H9 (cell line): ENCODE measurements around the gene ZP1. TPM values are rescaled to one million over a fixed set of nuclear protein-coding genes. Genes with fewer than 3 reads are reported as not detected.

ENCODE experiments used
- DNase-seq: peaks from one replicate; pipeline ENCODE4 v3.0.0-alpha.2; 2017
- H2AFZ ChIP-seq: one replicate; pipeline ENCODE4 v1.6.1; 2013; ENCODE audit warnings: mild to moderate bottlenecking, low read length, control low read depth, moderate library complexity
- H2AK5ac ChIP-seq: 2 replicates; pipeline ENCODE4 v1.6.1; 2013; ENCODE audit warnings: low read length, control low read depth, mixed read lengths; ENCODE audit not compliant: insufficient read length
- H2BK120ac ChIP-seq: one replicate; pipeline ENCODE4 v1.6.1; 2013; ENCODE audit warnings: low read depth, mild to moderate bottlenecking, low read length, control low read depth, inconsistent platforms; ENCODE audit not compliant: poor library complexity, severe bottlenecking
- H2BK12ac ChIP-seq: 2 replicates; pipeline ENCODE4 v1.6.1; 2013; ENCODE audit warnings: low read length, control low read depth, mixed read lengths, low read depth; ENCODE audit not compliant: insufficient read length
- H2BK15ac ChIP-seq: 2 replicates; pipeline ENCODE4 v1.6.1; 2013; ENCODE audit warnings: low read depth, low read length, control low read depth
- H2BK20ac ChIP-seq: one replicate; pipeline ENCODE4 v1.6.1; 2013; ENCODE audit warnings: low read depth, mild to moderate bottlenecking, low read length, control low read depth, inconsistent platforms; ENCODE audit not compliant: poor library complexity, severe bottlenecking
- H2BK5ac ChIP-seq: 2 replicates; pipeline ENCODE4 v1.6.1; 2013; ENCODE audit warnings: low read length, control low read depth, mixed read lengths; ENCODE audit not compliant: insufficient read length
- H3K14ac ChIP-seq: 2 replicates; pipeline ENCODE4 v1.6.1; 2013; ENCODE audit warnings: low read length, control low read depth; ENCODE audit not compliant: insufficient read depth
- H3K18ac ChIP-seq: 2 replicates; pipeline ENCODE4 v1.6.1; 2013; ENCODE audit warnings: low read depth, mild to moderate bottlenecking, mixed read lengths, low read length, control low read depth; ENCODE audit not compliant: insufficient read length
- H3K23ac ChIP-seq: 2 replicates; pipeline ENCODE4 v1.6.1; 2013; ENCODE audit warnings: low read length, control low read depth, mixed read lengths, low read depth; ENCODE audit not compliant: insufficient read length
- H3K23me2 ChIP-seq: 2 replicates; pipeline ENCODE4 v1.6.1; 2013; ENCODE audit warnings: low read depth, mild to moderate bottlenecking, mixed read lengths, low read length, control low read depth; ENCODE audit not compliant: insufficient read length, poor library complexity, severe bottlenecking
- H3K27ac ChIP-seq: 2 replicates; pipeline ENCODE4 v1.5.1; 2013; ENCODE audit warnings: low read length, control low read depth, mixed read lengths, low read depth; ENCODE audit not compliant: insufficient read length
- H3K27me3 ChIP-seq: 2 replicates; pipeline ENCODE4 v1.6.1; 2013; ENCODE audit warnings: low read length, control low read depth, inconsistent platforms; ENCODE audit not compliant: insufficient read depth
- H3K4ac ChIP-seq: 2 replicates; pipeline ENCODE4 v1.6.1; 2013; ENCODE audit warnings: low read depth, mild to moderate bottlenecking, control low read depth, inconsistent platforms, low read length, moderate library complexity
- H3K4me1 ChIP-seq: 2 replicates; pipeline ENCODE4 v1.6.1; 2013; ENCODE audit warnings: low read length, control low read depth, inconsistent platforms; ENCODE audit not compliant: insufficient read depth
- H3K4me2 ChIP-seq: 2 replicates; pipeline ENCODE4 v1.6.1; 2013; ENCODE audit warnings: low read length, control low read depth, mixed read lengths; ENCODE audit not compliant: insufficient read length, insufficient read depth
- H3K56ac ChIP-seq: 2 replicates; pipeline ENCODE4 v1.6.1; 2013; ENCODE audit warnings: low read depth, mild to moderate bottlenecking, mixed read lengths, low read length, control low read depth; ENCODE audit not compliant: insufficient read length
- H3K79me1 ChIP-seq: 2 replicates; pipeline ENCODE4 v1.6.1; 2013; ENCODE audit warnings: low read depth, mild to moderate bottlenecking, moderate library complexity, low read length, control low read depth, inconsistent platforms; ENCODE audit not compliant: insufficient read depth, poor library complexity, severe bottlenecking
- H3K79me2 ChIP-seq: 2 replicates; pipeline ENCODE4 v1.6.1; 2013; ENCODE audit warnings: low read length, control low read depth, inconsistent platforms; ENCODE audit not compliant: insufficient read depth
- H3K9ac ChIP-seq: 2 replicates; pipeline ENCODE4 v1.6.1; 2013; ENCODE audit warnings: low read length, control low read depth, mixed read lengths; ENCODE audit not compliant: insufficient read length; ENCODE audit errors: extremely low read depth
- H3K9me3 ChIP-seq: one replicate; pipeline ENCODE4 v1.6.1; 2013; ENCODE audit warnings: low read depth, low read length, inconsistent platforms; ENCODE audit not compliant: control insufficient read depth
- H3T11ph ChIP-seq: one replicate; pipeline ENCODE4 v1.6.1; 2013; ENCODE audit warnings: mild to moderate bottlenecking, low read length, control low read depth, inconsistent platforms
- H4K20me1 ChIP-seq: one replicate; pipeline ENCODE4 v1.6.1; 2013; ENCODE audit not compliant: control insufficient read depth, insufficient read length, insufficient read depth
- H4K5ac ChIP-seq: 2 replicates; pipeline ENCODE4 v1.6.1; 2013; ENCODE audit warnings: low read depth, mild to moderate bottlenecking, mixed read lengths, low read length, control low read depth; ENCODE audit not compliant: insufficient read length
- H4K8ac ChIP-seq: replicated peaks from 2 replicates; pipeline ENCODE4 v1.6.1; 2013; ENCODE audit warnings: low read length, control low read depth, mixed read lengths, low read depth; ENCODE audit not compliant: insufficient read length
- H4K91ac ChIP-seq: 2 replicates; pipeline ENCODE4 v1.6.1; 2013; ENCODE audit warnings: low read depth, mild to moderate bottlenecking, moderate library complexity, mixed read lengths, low read length, control low read depth; ENCODE audit not compliant: insufficient read length
- H3K27ac Mint-ChIP-seq, 3 experiments: 2 replicates in 2 of 3; 3 replicates in 1 of 3; pipeline ENCODE4 v1.8.0; 2020 to 2021; ENCODE audit warnings: mixed read lengths in 3 of 3, mild to moderate bottlenecking in 1 of 3, moderate library complexity in 1 of 3
- H3K27me3 Mint-ChIP-seq: 2 replicates; pipeline ENCODE4 v1.8.0; 2021; ENCODE audit warnings: low read depth, mild to moderate bottlenecking, moderate library complexity, mixed read lengths
- H3K36me3 Mint-ChIP-seq, 3 experiments: 2 replicates in 2 of 3; 3 replicates in 1 of 3; pipeline ENCODE4 v1.8.0; 2020 to 2021; ENCODE audit warnings: low read depth in 3 of 3, mixed read lengths in 3 of 3; ENCODE audit not compliant: insufficient read depth in 1 of 3
- H3K4me1 Mint-ChIP-seq, 2 experiments: 2 replicates each; pipeline ENCODE4 v1.8.0; 2020; ENCODE audit warnings: mixed read lengths in 2 of 2
- H3K4me3 Mint-ChIP-seq, 2 experiments: 2 replicates in 1 of 2; 3 replicates in 1 of 2; pipeline ENCODE4 v1.8.0; 2020 to 2021; ENCODE audit warnings: mild to moderate bottlenecking in 2 of 2, mixed read lengths in 2 of 2, moderate library complexity in 1 of 2
- H3K9me3 Mint-ChIP-seq, 2 experiments: 2 replicates in 1 of 2; 3 replicates in 1 of 2; pipeline ENCODE4 v1.8.0; 2020; ENCODE audit warnings: mild to moderate bottlenecking in 2 of 2, mixed read lengths in 2 of 2, moderate library complexity in 1 of 2
- WGBS: extraction: QIAGEN DNeasy Blood & Tissue Kit; methylation state at CpG from one replicate; pipeline ENCODE4 v1.1.7; 2013; ENCODE audit warnings: missing lambda C conversion rate, low lambda C conversion rate, mixed read lengths; ENCODE audit not compliant: insufficient read length; ENCODE audit errors: extremely low coverage; 5-methylcytosine and 5-hydroxymethylcytosine counted together
- total RNA-seq: library from RNA; stranded (reverse); gene quantifications from 2 replicates; pipeline ENCODE4 v1.2.1, GENCODE V29; 2021
- TF ChIP-seq, protein P1 (sequence below): fragments of 200-600 bp; sonication (generic); conservative IDR thresholded peaks from 3 replicates; pipeline ENCODE4 v1.8.0; 2021; ENCODE audit warnings: antibody characterized with exemption, mild to moderate bottlenecking

Gene ZP1
- total RNA-seq, 1 experiment from 2014 or later, result not detected

GRCh38 chr11:60848714-60849151, 18.6 kb upstream of the ZP1 start:
- no peak overlapping the region for H3K27ac ChIP-seq
- H3K27me3 ChIP-seq, result no peaks in the 10 kb centered on the region
- no peak overlapping the region for H3K9ac ChIP-seq
- no peak overlapping the region for H3T11ph ChIP-seq
- H3K14ac ChIP-seq, result no peak overlapping the region
- peaks cover 13% of the 10 kb centered on the region; the same call in 1 of the 2 replicates for H3K79me2 ChIP-seq
- H4K8ac ChIP-seq, result no peak overlapping the region
- Mint-ChIP-seq H3K9me3 (no peaks in the 10 kb centered on the region), H3K4me3 (no peak overlapping the region), H3K27ac (peak overlapping the region in 1 of 3 experiments; percentile 81; a peak in 1 of 7 replicates), H3K4me1 (peaks cover 16 to 18% of the 10 kb centered on the region in 2 experiments), H3K36me3 (peaks cover 40 to 74% (median 54%) of the 10 kb centered on the region in 3 experiments), H3K27me3 (no peaks in the 10 kb centered on the region; the same call in 1 of the 2 replicates)
- H2AK5ac ChIP-seq, result no peak overlapping the region
- H3K18ac ChIP-seq, result no peak overlapping the region
- H3K56ac ChIP-seq, result no peak overlapping the region
- no peak overlapping the region for H3K4me2 ChIP-seq
- no peaks in the 10 kb centered on the region for H3K79me1 ChIP-seq
- no peaks in the 10 kb centered on the region for H4K20me1 ChIP-seq
- H2AFZ ChIP-seq, result no peak overlapping the region
- H3K4ac ChIP-seq, result no peak overlapping the region
- no peak overlapping the region for H3K23ac ChIP-seq
- H2BK20ac ChIP-seq, result no peak overlapping the region
- TF ChIP-seq, protein P1, sequence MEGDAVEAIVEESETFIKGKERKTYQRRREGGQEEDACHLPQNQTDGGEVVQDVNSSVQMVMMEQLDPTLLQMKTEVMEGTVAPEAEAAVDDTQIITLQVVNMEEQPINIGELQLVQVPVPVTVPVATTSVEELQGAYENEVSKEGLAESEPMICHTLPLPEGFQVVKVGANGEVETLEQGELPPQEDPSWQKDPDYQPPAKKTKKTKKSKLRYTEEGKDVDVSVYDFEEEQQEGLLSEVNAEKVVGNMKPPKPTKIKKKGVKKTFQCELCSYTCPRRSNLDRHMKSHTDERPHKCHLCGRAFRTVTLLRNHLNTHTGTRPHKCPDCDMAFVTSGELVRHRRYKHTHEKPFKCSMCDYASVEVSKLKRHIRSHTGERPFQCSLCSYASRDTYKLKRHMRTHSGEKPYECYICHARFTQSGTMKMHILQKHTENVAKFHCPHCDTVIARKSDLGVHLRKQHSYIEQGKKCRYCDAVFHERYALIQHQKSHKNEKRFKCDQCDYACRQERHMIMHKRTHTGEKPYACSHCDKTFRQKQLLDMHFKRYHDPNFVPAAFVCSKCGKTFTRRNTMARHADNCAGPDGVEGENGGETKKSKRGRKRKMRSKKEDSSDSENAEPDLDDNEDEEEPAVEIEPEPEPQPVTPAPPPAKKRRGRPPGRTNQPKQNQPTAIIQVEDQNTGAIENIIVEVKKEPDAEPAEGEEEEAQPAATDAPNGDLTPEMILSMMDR, result no peak
- no peak for DNase-seq
- no peak overlapping the region for H2BK5ac ChIP-seq
- no peak overlapping the region for H2BK15ac ChIP-seq
- no peak overlapping the region for H4K5ac ChIP-seq
- no peak overlapping the region for H4K91ac ChIP-seq
- no peak overlapping the region for H2BK12ac ChIP-seq
- WGBS, result no CpG with 5 or more reads among the region's 10 CpGs
- H3K4me1 ChIP-seq, result peaks cover 4% of the 10 kb centered on the region; the same call in 1 of the 2 replicates
- no peak overlapping the region for H2BK120ac ChIP-seq
- H3K9me3 ChIP-seq, result no peaks in the 10 kb centered on the region
- H3K23me2 ChIP-seq, result no peaks in the 10 kb centered on the region
